Progenitor cell of endocrine pancreas (in vitro differentiated cells): ENCODE results near the gene GTF2A1. TPM values are rescaled to one million over a fixed set of nuclear protein-coding genes. Genes with fewer than 3 reads are reported as not detected.
A peak's percentile ranks its signal among the peaks of the same experiment; 100 is the strongest.

Source experiments
- DNase-seq: peaks from one replicate; pipeline ENCODE4 v3.0.0; 2021; ENCODE audit warnings: low spot score; ENCODE audit not compliant: unreplicated experiment
- H3K27ac Mint-ChIP-seq: 2 replicates; pipeline ENCODE4 v1.8.0; 2021; ENCODE audit warnings: mild to moderate bottlenecking, moderate library complexity, mixed read lengths
- H3K27me3 Mint-ChIP-seq: 2 replicates; pipeline ENCODE4 v1.8.0; 2021; ENCODE audit warnings: mixed read lengths
- H3K36me3 Mint-ChIP-seq: 2 replicates; pipeline ENCODE4 v1.8.0; 2022; ENCODE audit warnings: mixed read lengths; ENCODE audit not compliant: insufficient read depth
- H3K4me1 Mint-ChIP-seq: 2 replicates; pipeline ENCODE4 v1.8.0; 2021; ENCODE audit warnings: low read depth, mixed read lengths
- H3K4me3 Mint-ChIP-seq: 2 replicates; pipeline ENCODE4 v1.8.0; 2021; ENCODE audit warnings: low read depth, mild to moderate bottlenecking, moderate library complexity, mixed read lengths
- H3K9me3 Mint-ChIP-seq: 2 replicates; pipeline ENCODE4 v1.8.0; 2021; ENCODE audit warnings: low read depth, mixed read lengths
- total RNA-seq: library from RNA; stranded (reverse); gene quantifications from 2 replicates; pipeline ENCODE4 v1.2.1, GENCODE V29; 2021
- TF ChIP-seq, protein P1 (sequence below): fragments of 200-600 bp; sonication (generic); IDR thresholded peaks from one replicate; pipeline ENCODE4 v1.5.0; 2021; ENCODE audit warnings: antibody characterized with exemption, mild to moderate bottlenecking; ENCODE audit not compliant: unreplicated experiment

The GTF2A1 gene
- total RNA-seq, 1 donor from 2014 or later = 33.4 TPM

GRCh38 chr14:81236138-81236537 is 15.4 kb upstream of the GTF2A1 start:
- Mint-ChIP-seq H3K4me1 (peaks cover 8% of the 10 kb centered on the region), H3K4me3 (no peak overlapping the region), H3K27ac (no peak overlapping the region), H3K9me3 (peaks cover 5% of the 10 kb centered on the region), H3K36me3 (no peaks in the 10 kb centered on the region), H3K27me3 (no peaks in the 10 kb centered on the region)
- TF ChIP-seq, protein P1, sequence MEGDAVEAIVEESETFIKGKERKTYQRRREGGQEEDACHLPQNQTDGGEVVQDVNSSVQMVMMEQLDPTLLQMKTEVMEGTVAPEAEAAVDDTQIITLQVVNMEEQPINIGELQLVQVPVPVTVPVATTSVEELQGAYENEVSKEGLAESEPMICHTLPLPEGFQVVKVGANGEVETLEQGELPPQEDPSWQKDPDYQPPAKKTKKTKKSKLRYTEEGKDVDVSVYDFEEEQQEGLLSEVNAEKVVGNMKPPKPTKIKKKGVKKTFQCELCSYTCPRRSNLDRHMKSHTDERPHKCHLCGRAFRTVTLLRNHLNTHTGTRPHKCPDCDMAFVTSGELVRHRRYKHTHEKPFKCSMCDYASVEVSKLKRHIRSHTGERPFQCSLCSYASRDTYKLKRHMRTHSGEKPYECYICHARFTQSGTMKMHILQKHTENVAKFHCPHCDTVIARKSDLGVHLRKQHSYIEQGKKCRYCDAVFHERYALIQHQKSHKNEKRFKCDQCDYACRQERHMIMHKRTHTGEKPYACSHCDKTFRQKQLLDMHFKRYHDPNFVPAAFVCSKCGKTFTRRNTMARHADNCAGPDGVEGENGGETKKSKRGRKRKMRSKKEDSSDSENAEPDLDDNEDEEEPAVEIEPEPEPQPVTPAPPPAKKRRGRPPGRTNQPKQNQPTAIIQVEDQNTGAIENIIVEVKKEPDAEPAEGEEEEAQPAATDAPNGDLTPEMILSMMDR = no peak
- no peak for DNase-seq

DNA sequence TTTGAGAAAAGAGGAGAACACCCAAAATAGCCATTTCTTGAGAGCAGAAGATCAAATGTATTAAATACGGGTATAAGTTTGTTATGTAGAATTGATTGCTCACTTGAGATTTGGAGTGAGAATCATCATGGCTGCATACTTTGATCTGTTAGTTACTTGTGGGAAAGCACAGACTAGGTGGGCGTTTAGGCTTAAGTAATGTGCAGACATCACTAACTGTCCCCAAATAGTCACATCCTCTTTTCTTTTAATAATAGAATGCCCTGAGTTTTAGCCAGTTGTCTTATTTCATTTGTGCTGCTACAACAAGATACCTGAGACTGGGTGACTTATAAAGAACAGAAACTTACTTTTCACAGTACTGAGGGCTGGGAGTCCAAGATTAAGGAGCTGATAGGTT is 14.3 kb upstream of the GTF2A1 start:
- TF ChIP-seq, protein P1 = no peak
- Mint-ChIP-seq H3K27ac (no peak overlapping the region), H3K4me3 (no peak overlapping the region), H3K27me3 (no peaks in the 10 kb centered on the region), H3K9me3 (peaks cover 8% of the 10 kb centered on the region), H3K4me1 (peaks cover 10% of the 10 kb centered on the region), H3K36me3 (no peaks in the 10 kb centered on the region)
- DNase-seq = no peak

DNA sequence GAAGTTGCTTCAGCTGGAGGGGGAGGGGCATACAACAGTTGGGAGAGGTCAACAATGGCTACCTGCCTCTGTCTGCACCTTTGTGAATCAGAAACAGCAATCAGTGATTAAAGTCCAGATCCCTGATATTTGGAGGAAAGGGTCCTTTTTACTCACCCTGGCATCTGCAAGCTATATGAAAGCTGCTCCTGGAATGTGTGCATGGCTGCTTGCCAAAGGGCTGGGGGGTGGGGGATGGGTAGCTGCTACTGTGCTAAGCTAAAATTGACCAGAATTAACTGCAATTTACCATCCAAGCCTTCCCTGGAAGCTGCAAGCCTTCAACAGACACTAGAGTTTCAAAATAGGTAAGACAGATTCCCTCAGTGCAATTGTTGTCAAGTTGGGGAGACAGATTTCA is 13.5 kb upstream of the GTF2A1 start:
- no peak for DNase-seq
- H3K4me3 Mint-ChIP-seq = no peak overlapping the region
- peaks cover 10% of the 10 kb centered on the region for H3K4me1 Mint-ChIP-seq
- peaks cover 11% of the 10 kb centered on the region for H3K9me3 Mint-ChIP-seq
- no peaks in the 10 kb centered on the region for H3K27me3 Mint-ChIP-seq
- H3K27ac Mint-ChIP-seq = no peak overlapping the region
- TF ChIP-seq, protein P1 = no peak
- no peaks in the 10 kb centered on the region for H3K36me3 Mint-ChIP-seq

GRCh38 chr14:81233615-81234014 is 12.9 kb upstream of the GTF2A1 start:
- Mint-ChIP-seq H3K27ac (no peak overlapping the region), H3K27me3 (no peaks in the 10 kb centered on the region)
- TF ChIP-seq, protein P1 = no peak

GRCh38 chr14:81231540-81231939 is 10.8 kb upstream of the GTF2A1 start:
- no peak for DNase-seq
- H3K27ac Mint-ChIP-seq = no peak overlapping the region
- TF ChIP-seq, protein P1 = peak; percentile 15

More at GRCh38 chr14:81233615-81234014, 12.9 kb upstream of the GTF2A1 start:
- DNase-seq = no peak
- peaks cover 10% of the 10 kb centered on the region for H3K4me1 Mint-ChIP-seq
- no peak overlapping the region for H3K4me3 Mint-ChIP-seq
- H3K36me3 Mint-ChIP-seq = no peaks in the 10 kb centered on the region
- peaks cover 11% of the 10 kb centered on the region for H3K9me3 Mint-ChIP-seq

More at GRCh38 chr14:81231540-81231939, 10.8 kb upstream of the GTF2A1 start:
- no peaks in the 10 kb centered on the region for H3K36me3 Mint-ChIP-seq
- H3K4me1 Mint-ChIP-seq = peaks cover 10% of the 10 kb centered on the region
- peaks cover 11% of the 10 kb centered on the region for H3K9me3 Mint-ChIP-seq
- no peaks in the 10 kb centered on the region for H3K27me3 Mint-ChIP-seq
- no peak overlapping the region for H3K4me3 Mint-ChIP-seq
